HPDE6-E6E7 (cell line): ENCODE results near the gene SAMD3.
"Not testable (repeated sequence)": the region's sequence is repeated elsewhere in the genome, so short reads cannot be mapped to it uniquely, and the experiment has no call there.

Experiments used
- DNase-seq: peaks from one replicate; pipeline ENCODE4 v3.0.0; 2011; ENCODE audit warnings: missing footprints; ENCODE audit errors: extremely low spot score

SAMD3 gene

DNA sequence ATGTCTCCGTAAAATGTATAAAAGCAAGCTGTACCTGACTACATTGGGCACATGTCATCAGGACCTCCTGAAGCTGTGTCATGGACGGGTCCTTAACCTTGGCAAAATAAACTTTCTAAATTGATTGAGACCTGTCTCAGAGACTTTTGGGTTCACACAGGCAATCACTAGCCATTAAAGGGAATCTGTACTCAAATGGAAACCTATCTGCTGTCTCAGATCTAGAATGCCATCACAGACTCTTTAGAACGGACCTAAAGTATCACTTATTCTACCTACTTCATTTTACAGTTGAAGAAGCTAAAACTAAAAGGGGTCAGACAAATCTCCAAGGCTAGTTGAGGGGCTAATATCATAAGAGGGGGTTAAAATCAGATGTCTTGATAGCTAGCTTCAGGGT is 11.1 kb downstream of the SAMD3 start:
- no peak for DNase-seq

DNA sequence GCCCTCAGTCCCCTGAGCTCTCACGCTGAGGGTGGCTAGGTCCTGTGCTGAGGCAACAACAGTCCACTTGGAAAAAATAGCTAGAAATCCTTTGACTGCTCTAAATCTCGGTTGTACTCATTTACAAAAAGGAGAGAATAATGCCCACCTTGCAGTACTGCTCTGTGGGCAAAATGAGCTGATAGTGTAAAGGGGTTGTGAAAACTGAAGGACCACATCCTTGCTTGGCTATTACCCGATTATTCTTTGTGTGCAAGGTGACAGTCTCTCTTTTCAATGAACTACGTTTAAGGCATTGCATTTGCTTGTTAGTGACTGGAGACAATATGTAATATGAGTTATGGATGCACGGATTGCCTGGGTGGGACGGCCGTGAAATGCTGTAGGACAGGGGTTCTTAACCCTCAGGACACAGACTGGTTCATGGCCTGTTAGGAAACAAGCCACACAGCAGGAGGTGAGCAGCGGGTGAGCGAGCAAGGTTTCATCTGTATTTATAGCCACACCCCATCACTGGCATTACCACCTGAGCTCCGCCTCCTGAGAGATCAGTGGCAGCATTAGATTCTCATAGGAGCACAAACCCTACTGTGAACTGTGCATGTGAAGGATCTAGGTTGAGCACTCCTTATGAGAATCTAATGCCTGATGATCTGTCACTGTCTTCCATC is 14.6 kb downstream of the SAMD3 start:
- no peak for DNase-seq

DNA sequence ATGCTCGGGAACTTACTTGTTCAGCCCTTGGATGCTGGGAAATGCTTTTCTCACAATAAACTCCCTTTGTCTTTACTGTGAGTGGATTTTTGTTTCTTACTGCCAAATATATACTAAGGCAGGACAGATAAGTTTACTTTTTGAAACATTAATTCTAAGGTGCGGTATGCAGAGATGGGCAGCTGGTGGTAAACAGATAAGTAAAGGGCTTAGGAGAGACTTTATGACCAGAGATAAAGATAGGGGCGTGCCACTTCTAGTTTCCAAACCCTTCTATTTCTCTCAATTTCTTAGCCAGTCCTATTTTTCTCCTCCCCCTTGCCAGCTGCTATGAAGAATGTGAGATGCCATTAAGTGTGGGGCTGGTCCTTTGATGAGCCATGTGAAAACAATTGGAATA is 16.3 kb downstream of the SAMD3 start:
- DNase-seq: no peak

DNA sequence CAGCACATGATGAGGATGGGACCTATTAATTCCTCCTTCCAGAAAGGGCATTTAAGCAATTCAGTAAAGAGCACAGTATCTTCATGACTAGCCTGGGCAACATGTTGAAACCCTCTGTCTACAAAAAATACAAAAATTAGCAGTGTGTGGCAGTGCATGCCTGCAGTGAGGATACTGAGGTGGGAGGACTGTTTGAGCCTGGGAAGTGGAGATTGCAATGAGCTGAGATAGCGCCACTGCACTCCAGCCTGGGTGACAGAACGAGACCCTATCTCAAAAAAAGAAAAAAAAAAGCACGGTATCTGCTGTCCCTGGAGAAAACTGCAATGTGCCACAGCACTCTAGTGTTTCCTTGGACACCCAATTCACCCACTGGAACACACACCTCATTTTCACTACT is 18.4 kb downstream of the SAMD3 start:
- DNase-seq: no peak

DNA sequence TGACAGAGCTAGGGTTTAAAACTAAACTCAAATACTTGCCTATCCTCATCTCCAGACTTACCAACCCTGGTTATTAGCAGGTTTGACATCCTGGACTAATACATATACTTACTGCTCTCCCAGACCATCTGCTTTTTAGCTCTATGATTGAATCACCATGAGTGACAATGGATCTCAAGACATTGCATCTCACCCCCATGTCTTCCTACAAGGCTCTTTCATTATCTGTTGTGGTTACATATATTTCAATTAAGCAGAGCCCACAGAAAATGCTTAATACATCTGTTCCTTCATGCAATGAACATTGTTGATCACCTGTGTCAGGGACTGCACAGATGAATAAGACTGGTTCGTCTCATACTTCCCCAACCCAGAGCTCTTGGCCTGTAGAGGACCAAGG is 19.4 kb downstream of the SAMD3 start:
- DNase-seq: no peak

- no peak for DNase-seq
These were observed 20.0 kb downstream of the SAMD3 start for GRCh38 chr6:130202782-130203181.

DNA sequence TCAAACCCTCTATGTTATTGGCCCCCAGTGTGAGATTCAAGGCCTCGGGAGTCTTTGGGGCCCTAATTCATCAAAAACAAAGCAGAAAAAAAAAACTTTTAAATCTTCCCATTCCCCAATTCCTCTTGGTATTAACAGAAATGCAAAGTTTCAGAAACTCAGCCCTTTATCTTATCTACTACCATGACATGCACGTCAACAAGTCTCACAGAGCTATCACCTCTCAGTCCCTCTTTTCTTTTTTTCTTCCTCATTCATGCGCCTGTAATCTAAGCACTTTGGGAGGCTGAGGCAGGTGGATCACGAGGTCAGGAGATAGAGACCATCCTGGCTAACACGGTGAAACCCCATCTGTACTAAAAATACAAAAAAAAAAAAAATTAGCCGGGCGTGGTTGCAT is 22.7 kb downstream of the SAMD3 start:
- DNase-seq: no peak

GRCh38 chr6:130198483-130199035 is 24.2 kb downstream of the SAMD3 start:
- DNase-seq: no peak

- not testable (repeated sequence) for DNase-seq
These were observed 24.8 kb downstream of the SAMD3 start for GRCh38 chr6:130197816-130198482.

DNA sequence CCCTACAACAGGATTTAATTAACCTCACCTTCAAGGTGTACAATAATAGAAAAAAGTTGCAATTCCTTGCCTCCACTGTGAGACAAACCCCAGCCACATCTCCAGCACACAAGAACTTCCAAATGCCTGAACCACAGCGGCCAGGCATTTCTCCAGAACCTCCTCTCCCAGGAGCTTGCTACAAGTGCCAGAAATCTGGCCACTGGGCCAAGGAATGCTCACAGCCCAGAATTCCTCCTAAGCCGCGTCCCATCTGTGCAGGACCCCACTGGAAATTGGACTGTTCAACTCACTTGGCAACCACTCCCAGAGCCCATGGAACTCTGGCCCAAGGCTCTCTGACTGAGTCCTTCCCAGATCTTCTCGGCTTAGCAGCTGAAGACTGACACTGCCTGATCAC is 28.3 kb downstream of the SAMD3 start:
- not testable (repeated sequence) for DNase-seq

GRCh38 chr6:130190701-130191690 is 31.8 kb downstream of the SAMD3 start:
- DNase-seq: no peak

DNA sequence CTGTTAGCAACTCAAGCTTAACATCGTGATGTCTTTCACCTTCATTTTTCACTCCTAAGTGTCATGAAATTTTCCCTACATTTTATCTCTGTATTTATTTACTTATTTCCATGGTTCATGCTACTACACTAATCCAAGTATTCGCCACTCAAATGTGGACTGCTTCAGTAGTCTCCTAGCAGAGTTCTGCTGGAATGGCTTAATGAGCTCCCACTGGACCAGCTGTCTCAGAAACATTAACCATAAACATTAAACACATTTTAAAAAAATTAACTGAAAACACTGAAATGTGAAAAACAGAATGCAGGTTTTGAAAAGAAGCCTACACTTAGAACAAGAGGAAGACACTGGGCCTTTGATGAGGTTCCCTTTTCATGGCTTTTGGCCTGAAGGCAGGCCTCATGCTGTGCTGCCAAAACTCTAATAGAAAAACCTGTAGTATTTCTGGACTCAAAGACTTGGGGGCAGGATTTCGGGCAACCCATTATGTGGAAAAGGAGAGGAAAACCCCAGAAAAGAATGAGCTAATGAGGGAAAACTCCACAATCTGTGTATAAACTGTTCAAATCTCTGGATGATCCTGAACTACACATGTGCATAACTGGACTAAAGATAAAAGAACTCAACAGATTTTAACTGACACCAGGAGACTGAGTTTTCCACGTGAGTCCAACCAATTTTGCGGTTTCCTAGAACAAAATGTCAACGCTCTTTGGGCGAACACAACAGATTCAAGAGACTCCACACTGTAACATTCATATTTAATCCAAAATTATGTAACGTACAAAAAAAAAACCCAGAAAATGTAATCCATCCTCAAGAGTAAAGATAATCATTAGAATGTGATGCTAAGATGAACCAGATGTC is 33.0 kb downstream of the SAMD3 start:
- no peak for DNase-seq

- no peak for DNase-seq
These were observed 34.4 kb downstream of the SAMD3 start for GRCh38 chr6:130188207-130188899.

GRCh38 chr6:130187335-130188206 is 35.2 kb downstream of the SAMD3 start:
- no peak for DNase-seq

DNA sequence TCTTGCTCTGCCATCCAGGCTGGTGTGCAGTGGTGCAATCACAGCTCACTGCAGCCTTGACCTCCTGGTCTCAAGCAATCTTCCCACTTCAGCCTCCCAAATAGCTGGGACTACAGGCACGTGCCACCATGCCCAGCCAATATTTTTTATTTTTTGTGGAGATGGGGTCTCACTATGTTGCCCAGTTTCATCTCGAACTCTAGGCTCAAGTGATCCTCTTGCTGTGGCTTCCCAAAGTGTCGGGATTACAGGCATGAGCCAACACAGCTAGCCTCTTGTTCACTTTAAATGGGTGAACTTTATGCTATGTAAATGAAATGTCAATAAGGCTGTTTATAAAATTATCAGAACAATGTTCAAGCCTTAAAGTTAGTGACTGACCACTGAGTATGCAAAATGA is 37.1 kb downstream of the SAMD3 start:
- no peak for DNase-seq

DNA sequence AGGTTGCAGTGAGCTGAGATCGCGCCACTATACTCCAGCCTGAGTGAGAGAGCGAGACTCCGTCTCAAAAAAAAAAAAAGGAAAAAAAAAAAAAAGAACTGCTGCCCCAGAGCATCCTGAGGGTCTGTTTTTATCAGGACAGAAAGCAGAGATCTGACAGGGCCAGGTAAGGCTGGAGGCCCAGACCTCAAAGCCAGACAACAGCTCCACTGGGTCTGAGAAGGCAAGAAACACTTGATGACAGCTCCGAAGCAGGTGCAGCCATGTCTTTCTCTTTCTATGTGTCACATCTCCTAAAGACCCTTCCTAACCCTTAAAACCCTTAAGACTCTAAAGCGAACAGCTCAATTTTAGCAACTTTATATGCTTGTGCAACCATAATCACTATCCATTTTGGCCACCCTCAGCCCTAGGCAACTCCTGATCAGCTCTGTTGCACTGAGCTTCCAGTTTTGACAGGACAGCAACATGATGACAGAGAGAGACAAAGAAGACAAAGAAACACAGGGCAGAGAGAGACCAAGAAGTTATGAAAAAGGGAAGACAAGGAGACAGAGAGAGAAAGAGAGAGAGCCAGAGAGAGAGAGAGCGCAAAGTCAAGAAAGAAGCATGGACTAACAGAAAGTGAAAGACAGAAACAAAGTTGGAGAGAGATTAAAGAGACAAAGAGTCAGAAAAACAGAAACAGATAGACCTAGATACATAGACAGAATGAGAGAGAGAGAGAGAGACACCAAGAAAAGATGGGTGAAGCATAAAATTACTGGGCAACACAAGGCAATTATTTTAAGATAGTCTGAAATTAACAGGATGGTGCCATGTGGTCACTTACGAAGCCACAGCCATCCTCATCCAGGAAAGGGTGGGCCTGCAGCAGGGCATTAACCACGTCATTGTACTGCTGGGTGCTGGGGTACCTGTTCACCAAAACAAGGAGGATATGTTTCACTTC is 39.2 kb downstream of the SAMD3 start:
- no peak for DNase-seq

DNA sequence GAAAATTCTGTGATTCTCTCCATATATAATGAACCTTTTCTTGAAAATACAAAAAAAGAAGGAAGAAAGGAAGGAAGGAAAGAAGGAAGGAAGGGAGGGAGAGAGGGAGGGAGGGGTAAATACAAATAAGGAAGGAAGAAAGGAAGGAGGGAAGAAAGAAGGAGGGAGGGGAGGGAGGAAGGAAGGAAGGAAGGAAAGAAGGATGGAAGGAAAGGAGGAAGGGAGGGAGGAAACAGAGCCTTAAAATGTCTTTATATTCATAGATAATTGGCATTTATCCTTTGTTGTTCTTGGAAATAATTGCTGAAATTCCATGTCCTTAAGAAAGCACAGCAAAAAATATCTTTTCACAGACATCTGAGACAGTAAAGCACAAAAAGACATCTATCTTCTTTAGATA is 40.3 kb downstream of the SAMD3 start:
- DNase-seq: no peak

GRCh38 chr6:130178692-130179091 is 44.1 kb downstream of the SAMD3 start:
- peak; percentile 76 for DNase-seq
